Fibroblast of lung (primary cell): ENCODE results near the gene MRAS. TPM values are rescaled to one million over a fixed set of nuclear protein-coding genes. Genes with fewer than 3 reads are reported as not detected.

Source experiments
- polyA plus RNA-seq, 2 donors: library from polyadenylated mRNA; depleted of rRNA in 1 of 2; stranded (reverse) in 1 of 2; unstranded in 1 of 2; fragments of >200 nt; gene quantifications; 2 replicates each; pipeline ENCODE4 v1.2.1, GENCODE V29; 2011 to 2012; ENCODE audit warnings: missing spikeins in 1 of 2
- total RNA-seq: library from RNA; depleted of rRNA; stranded (reverse); fragments of >200 nt; gene quantifications from 2 replicates; pipeline ENCODE4 v1.2.1, GENCODE V29; 2014

The MRAS gene
- total and polyA plus RNA-seq, 2 donors (not counting 1 experiment from before 2014, with no cell fraction given) = 35.3 to 73.0 TPM

Other genes with a start within 250 kb of the MRAS start
- gene DZIP1L, start 233.0 kb upstream of the MRAS start, total RNA-seq = 16.9 and 22.6 TPM in 2 replicates
- gene DZIP1L, start 233.0 kb upstream of the MRAS start, polyA plus RNA-seq = 5.2 and 8.9 TPM in 2 replicates
- not detected in 2 replicates for gene A4GNT, start 216.2 kb upstream of the MRAS start, total RNA-seq
- gene A4GNT, start 216.2 kb upstream of the MRAS start, polyA plus RNA-seq = not detected in 2 replicates
- gene DBR1, start 173.7 kb upstream of the MRAS start, total RNA-seq = 19.7 and 21.6 TPM in 2 replicates
- 16.2 and 18.2 TPM in 2 replicates for gene DBR1, start 173.7 kb upstream of the MRAS start, polyA plus RNA-seq
- gene ARMC8, start 161.3 kb upstream of the MRAS start, total RNA-seq = 45.9 and 49.6 TPM in 2 replicates
- 43.6 and 44.7 TPM in 2 replicates for gene ARMC8, start 161.3 kb upstream of the MRAS start, polyA plus RNA-seq
- gene NME9, start 18.7 kb upstream of the MRAS start, total RNA-seq = not detected in 2 replicates
- gene NME9, start 18.7 kb upstream of the MRAS start, polyA plus RNA-seq = not detected in 2 replicates
- gene ESYT3, start 86.0 kb downstream of the MRAS start, total RNA-seq = 0.17 and 0.51 TPM in 2 replicates
- 0.11 TPM in 1 of 2 replicates, not detected in the other for gene ESYT3, start 86.0 kb downstream of the MRAS start, polyA plus RNA-seq
- gene CEP70, start 245.7 kb downstream of the MRAS start, total RNA-seq = 32.4 and 47.9 TPM in 2 replicates
- 11.0 and 12.3 TPM in 2 replicates for gene CEP70, start 245.7 kb downstream of the MRAS start, polyA plus RNA-seq